ENCODE results near the gene WDR27.

Gene WDR27

GRCh38 chr6:169589293-169589692 lies 112.5 kb downstream of the WDR27 start:
- Histone ChIP-seq H3K27me3 (ENCODE audit: control insufficient read depth, insufficient read depth, low read length) (no peaks in the 10 kb centered on the region), H3K27ac (ENCODE audit: low read length) (no peak overlapping the region), H3K36me3 (ENCODE audit: control insufficient read depth, low read depth, low read length) (no peaks in the 10 kb centered on the region), H3K9me3 (ENCODE audit: control insufficient read depth, low read depth, low read length) (no peaks in the 10 kb centered on the region), H3K4me3 (ENCODE audit: low read length) (no peak overlapping the region), H3K4me1 (ENCODE audit: control insufficient read depth, low read depth, low read length) (no peaks in the 10 kb centered on the region), H3K9ac (ENCODE audit: low read length) (no peak overlapping the region)

- Histone ChIP-seq H3K9ac (ENCODE audit: low read length) (no peak overlapping the region), H3K9me3 (ENCODE audit: control insufficient read depth, low read depth, low read length) (no peaks in the 10 kb centered on the region), H3K4me1 (ENCODE audit: control insufficient read depth, low read depth, low read length) (no peaks in the 10 kb centered on the region), H3K27me3 (ENCODE audit: control insufficient read depth, insufficient read depth, low read length) (no peaks in the 10 kb centered on the region), H3K27ac (ENCODE audit: low read length) (no peak overlapping the region), H3K36me3 (ENCODE audit: control insufficient read depth, low read depth, low read length) (no peaks in the 10 kb centered on the region), H3K4me3 (ENCODE audit: low read length) (no peak overlapping the region)
Measured at GRCh38 chr6:169587975-169588374, 113.9 kb downstream of the WDR27 start.

- Histone ChIP-seq H3K4me1 (ENCODE audit: control insufficient read depth, low read depth, low read length) (peaks cover 6% of the 10 kb centered on the region), H3K27ac (ENCODE audit: low read length) (no peak overlapping the region), H3K9me3 (ENCODE audit: control insufficient read depth, low read depth, low read length) (no peaks in the 10 kb centered on the region), H3K36me3 (ENCODE audit: control insufficient read depth, low read depth, low read length) (peaks cover 3% of the 10 kb centered on the region), H3K9ac (ENCODE audit: low read length) (no peak overlapping the region), H3K27me3 (ENCODE audit: control insufficient read depth, insufficient read depth, low read length) (no peaks in the 10 kb centered on the region), H3K4me3 (ENCODE audit: low read length) (no peak overlapping the region)
Measured at GRCh38 chr6:169583886-169584541, 117.8 kb downstream of the WDR27 start.

GRCh38 chr6:169579407-169580111 lies 122.3 kb downstream of the WDR27 start:
- no peaks in the 10 kb centered on the region for H3K27me3 ChIP-seq (ENCODE audit: control insufficient read depth, insufficient read depth, low read length)
- no peak overlapping the region for H3K27ac ChIP-seq (ENCODE audit: low read length)
- no peaks in the 10 kb centered on the region for H3K9me3 ChIP-seq (ENCODE audit: control insufficient read depth, low read depth, low read length)
- H3K36me3 ChIP-seq (ENCODE audit: control insufficient read depth, low read depth, low read length), result peaks cover 3% of the 10 kb centered on the region
- no peak overlapping the region for H3K4me3 ChIP-seq (ENCODE audit: low read length)
- H3K4me1 ChIP-seq (ENCODE audit: control insufficient read depth, low read depth, low read length), result peaks cover 6% of the 10 kb centered on the region
- H3K9ac ChIP-seq (ENCODE audit: low read length), result no peak overlapping the region

GRCh38 chr6:169577974-169578373 lies 123.9 kb downstream of the WDR27 start:
- Histone ChIP-seq H3K4me3 (ENCODE audit: low read length) (no peak overlapping the region), H3K27me3 (ENCODE audit: control insufficient read depth, insufficient read depth, low read length) (no peaks in the 10 kb centered on the region), H3K9ac (ENCODE audit: low read length) (no peak overlapping the region), H3K4me1 (ENCODE audit: control insufficient read depth, low read depth, low read length) (peaks cover 6% of the 10 kb centered on the region), H3K36me3 (ENCODE audit: control insufficient read depth, low read depth, low read length) (peaks cover 3% of the 10 kb centered on the region), H3K27ac (ENCODE audit: low read length) (no peak overlapping the region), H3K9me3 (ENCODE audit: control insufficient read depth, low read depth, low read length) (no peaks in the 10 kb centered on the region)

- no peaks in the 10 kb centered on the region for H3K27me3 ChIP-seq (ENCODE audit: control insufficient read depth, insufficient read depth, low read length)
- H3K9me3 ChIP-seq (ENCODE audit: control insufficient read depth, low read depth, low read length), result no peaks in the 10 kb centered on the region
- H3K4me1 ChIP-seq (ENCODE audit: control insufficient read depth, low read depth, low read length), result peaks cover 6% of the 10 kb centered on the region
- no peak overlapping the region for H3K9ac ChIP-seq (ENCODE audit: low read length)
- no peak overlapping the region for H3K27ac ChIP-seq (ENCODE audit: low read length)
- H3K4me3 ChIP-seq (ENCODE audit: low read length), result no peak overlapping the region
- H3K36me3 ChIP-seq (ENCODE audit: control insufficient read depth, low read depth, low read length), result no peaks in the 10 kb centered on the region
Measured at GRCh38 chr6:169577236-169577635, 124.6 kb downstream of the WDR27 start.

GRCh38 chr6:169575821-169576220 lies 126.0 kb downstream of the WDR27 start:
- Histone ChIP-seq H3K27me3 (ENCODE audit: control insufficient read depth, insufficient read depth, low read length) (no peaks in the 10 kb centered on the region), H3K36me3 (ENCODE audit: control insufficient read depth, low read depth, low read length) (no peaks in the 10 kb centered on the region), H3K4me1 (ENCODE audit: control insufficient read depth, low read depth, low read length) (peaks cover 6% of the 10 kb centered on the region), H3K4me3 (ENCODE audit: low read length) (no peak overlapping the region), H3K9ac (ENCODE audit: low read length) (no peak overlapping the region), H3K27ac (ENCODE audit: low read length) (no peak overlapping the region), H3K9me3 (ENCODE audit: control insufficient read depth, low read depth, low read length) (no peaks in the 10 kb centered on the region)

- no peak overlapping the region for H3K9ac ChIP-seq (ENCODE audit: low read length)
- no peak overlapping the region for H3K27ac ChIP-seq (ENCODE audit: low read length)
- no peaks in the 10 kb centered on the region for H3K27me3 ChIP-seq (ENCODE audit: control insufficient read depth, insufficient read depth, low read length)
- no peaks in the 10 kb centered on the region for H3K9me3 ChIP-seq (ENCODE audit: control insufficient read depth, low read depth, low read length)
- H3K4me1 ChIP-seq (ENCODE audit: control insufficient read depth, low read depth, low read length), result peaks cover 4% of the 10 kb centered on the region
- H3K4me3 ChIP-seq (ENCODE audit: low read length), result no peak overlapping the region
- H3K36me3 ChIP-seq (ENCODE audit: control insufficient read depth, low read depth, low read length), result no peaks in the 10 kb centered on the region
Measured at GRCh38 chr6:169575365-169575764, 126.5 kb downstream of the WDR27 start.

GRCh38 chr6:169574420-169574819 lies 127.4 kb downstream of the WDR27 start:
- Histone ChIP-seq H3K27ac (ENCODE audit: low read length) (no peak overlapping the region), H3K27me3 (ENCODE audit: control insufficient read depth, insufficient read depth, low read length) (no peaks in the 10 kb centered on the region), H3K4me3 (ENCODE audit: low read length) (no peak overlapping the region), H3K9ac (ENCODE audit: low read length) (no peak overlapping the region), H3K9me3 (ENCODE audit: control insufficient read depth, low read depth, low read length) (no peaks in the 10 kb centered on the region), H3K36me3 (ENCODE audit: control insufficient read depth, low read depth, low read length) (no peaks in the 10 kb centered on the region), H3K4me1 (ENCODE audit: control insufficient read depth, low read depth, low read length) (no peaks in the 10 kb centered on the region)

- H3K36me3 ChIP-seq (ENCODE audit: control insufficient read depth, low read depth, low read length), result no peaks in the 10 kb centered on the region
Measured at GRCh38 chr6:169573883-169574282, 127.9 kb downstream of the WDR27 start.

GRCh38 chr6:169571123-169571962 lies 130.5 kb downstream of the WDR27 start:
- H3K36me3 ChIP-seq (ENCODE audit: control insufficient read depth, low read depth, low read length), result no peaks in the 10 kb centered on the region
- no peaks in the 10 kb centered on the region for H3K4me1 ChIP-seq (ENCODE audit: control insufficient read depth, low read depth, low read length)
- no peak overlapping the region for H3K4me3 ChIP-seq (ENCODE audit: low read length)
- no peak overlapping the region for H3K27ac ChIP-seq (ENCODE audit: low read length)
- no peaks in the 10 kb centered on the region for H3K9me3 ChIP-seq (ENCODE audit: control insufficient read depth, low read depth, low read length)
- H3K27me3 ChIP-seq (ENCODE audit: control insufficient read depth, insufficient read depth, low read length), result no peaks in the 10 kb centered on the region
- no peak overlapping the region for H3K9ac ChIP-seq (ENCODE audit: low read length)

More at GRCh38 chr6:169573883-169574282, 127.9 kb downstream of the WDR27 start:
- H3K4me1 ChIP-seq (ENCODE audit: control insufficient read depth, low read depth, low read length), result no peaks in the 10 kb centered on the region
- H3K9me3 ChIP-seq (ENCODE audit: control insufficient read depth, low read depth, low read length), result no peaks in the 10 kb centered on the region
- H3K27me3 ChIP-seq (ENCODE audit: control insufficient read depth, insufficient read depth, low read length), result no peaks in the 10 kb centered on the region
- H3K9ac ChIP-seq (ENCODE audit: low read length), result no peak overlapping the region
- H3K4me3 ChIP-seq (ENCODE audit: low read length), result no peak overlapping the region
- no peak overlapping the region for H3K27ac ChIP-seq (ENCODE audit: low read length)
